Osteocyte (in vitro differentiated cells): ENCODE measurements around the gene PPP2CA. TPM values are rescaled to one million over a fixed set of nuclear protein-coding genes. Genes with fewer than 3 reads are reported as not detected.
A peak's percentile ranks its signal among the peaks of the same experiment; 100 is the strongest.

ENCODE experiments used
- DNase-seq: peaks from one replicate; pipeline ENCODE4 v3.0.0; 2021; ENCODE audit warnings: mixed read lengths; ENCODE audit not compliant: unreplicated experiment; ENCODE audit errors: extremely low spot score
- H3K27ac Mint-ChIP-seq: one replicate; pipeline ENCODE4 v1.8.0; 2021; ENCODE audit warnings: mild to moderate bottlenecking, mixed read lengths; ENCODE audit not compliant: unreplicated experiment
- H3K27me3 Mint-ChIP-seq: one replicate; pipeline ENCODE4 v1.8.0; 2021; ENCODE audit warnings: mixed read lengths; ENCODE audit not compliant: unreplicated experiment
- H3K36me3 Mint-ChIP-seq: one replicate; pipeline ENCODE4 v1.8.0; 2021; ENCODE audit warnings: mixed read lengths; ENCODE audit not compliant: unreplicated experiment
- H3K4me1 Mint-ChIP-seq: one replicate; pipeline ENCODE4 v1.8.0; 2021; ENCODE audit warnings: mixed read lengths; ENCODE audit not compliant: unreplicated experiment
- H3K4me3 Mint-ChIP-seq: one replicate; pipeline ENCODE4 v1.8.0; 2021; ENCODE audit warnings: mild to moderate bottlenecking, moderate library complexity, mixed read lengths; ENCODE audit not compliant: unreplicated experiment
- H3K9me3 Mint-ChIP-seq: one replicate; pipeline ENCODE4 v1.8.0; 2021; ENCODE audit warnings: mixed read lengths; ENCODE audit not compliant: unreplicated experiment
- CTCF ChIP-seq: fragments of 200-600 bp; sonication (generic); IDR thresholded peaks from 2 replicates; pipeline ENCODE4 v1.5.0; 2021; ENCODE audit warnings: antibody characterized with exemption, mild to moderate bottlenecking, moderate library complexity
- total RNA-seq: library from RNA; stranded (reverse); gene quantifications from 2 replicates; pipeline ENCODE4 v1.2.1, GENCODE V29; 2021

Gene PPP2CA
- total RNA-seq, 1 donor from 2014 or later, result 117 TPM

GRCh38 chr5:134248256-134248655 is 22.4 kb upstream of the PPP2CA start:
- H3K4me1 Mint-ChIP-seq, result peaks cover 11% of the 10 kb centered on the region

DNA sequence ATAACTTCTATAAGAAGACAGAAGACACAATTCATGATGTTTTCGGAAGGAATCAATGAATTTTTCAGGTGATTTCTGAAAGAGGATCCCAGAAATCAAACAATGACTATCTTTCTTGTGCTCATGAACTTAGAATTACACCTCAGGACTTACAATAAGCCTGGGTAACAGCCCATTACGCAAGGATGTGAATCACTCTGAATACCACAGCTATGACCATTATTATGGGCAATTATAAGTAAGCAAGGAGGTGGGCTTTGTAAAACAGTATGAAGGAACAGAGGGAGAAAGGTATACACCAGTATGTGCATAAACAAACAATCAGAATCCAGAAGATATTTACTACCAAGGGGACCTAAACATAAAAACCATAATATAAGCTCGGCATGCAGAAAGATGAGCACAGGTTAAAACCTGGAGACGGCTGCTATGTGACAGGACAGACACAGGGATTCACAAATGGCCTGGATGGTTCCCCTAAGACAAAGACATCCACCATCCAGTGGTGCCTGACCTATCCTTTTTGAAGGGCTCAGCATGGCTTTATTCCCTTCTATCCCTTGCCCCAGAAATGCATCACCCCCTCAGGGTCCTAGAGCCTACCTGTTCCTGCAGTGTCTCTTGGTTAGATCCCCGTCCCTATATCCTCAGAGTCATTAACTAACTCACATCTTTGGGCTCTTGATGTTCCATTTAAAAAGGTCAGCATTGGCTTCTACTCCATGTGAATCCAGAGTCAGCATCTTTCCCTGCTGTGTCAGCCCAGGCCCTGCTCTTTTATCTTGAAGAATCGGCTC is 21.8 kb upstream of the PPP2CA start:
- H3K36me3 Mint-ChIP-seq, result no peaks in the 10 kb centered on the region
- no peak for DNase-seq
- no peaks in the 10 kb centered on the region for H3K27me3 Mint-ChIP-seq
- no peak overlapping the region for H3K27ac Mint-ChIP-seq
- H3K4me1 Mint-ChIP-seq, result peaks cover 11% of the 10 kb centered on the region
- H3K9me3 Mint-ChIP-seq, result no peaks in the 10 kb centered on the region
- no peak for TF ChIP-seq CTCF
- H3K4me3 Mint-ChIP-seq, result no peak overlapping the region

More at GRCh38 chr5:134248256-134248655, 22.4 kb upstream of the PPP2CA start:
- Mint-ChIP-seq H3K4me3 (no peak overlapping the region), H3K36me3 (no peaks in the 10 kb centered on the region), H3K27me3 (no peaks in the 10 kb centered on the region), H3K9me3 (no peaks in the 10 kb centered on the region), H3K27ac (no peak overlapping the region)
- TF ChIP-seq CTCF, result no peak
- DNase-seq, result peak; percentile 30

DNA sequence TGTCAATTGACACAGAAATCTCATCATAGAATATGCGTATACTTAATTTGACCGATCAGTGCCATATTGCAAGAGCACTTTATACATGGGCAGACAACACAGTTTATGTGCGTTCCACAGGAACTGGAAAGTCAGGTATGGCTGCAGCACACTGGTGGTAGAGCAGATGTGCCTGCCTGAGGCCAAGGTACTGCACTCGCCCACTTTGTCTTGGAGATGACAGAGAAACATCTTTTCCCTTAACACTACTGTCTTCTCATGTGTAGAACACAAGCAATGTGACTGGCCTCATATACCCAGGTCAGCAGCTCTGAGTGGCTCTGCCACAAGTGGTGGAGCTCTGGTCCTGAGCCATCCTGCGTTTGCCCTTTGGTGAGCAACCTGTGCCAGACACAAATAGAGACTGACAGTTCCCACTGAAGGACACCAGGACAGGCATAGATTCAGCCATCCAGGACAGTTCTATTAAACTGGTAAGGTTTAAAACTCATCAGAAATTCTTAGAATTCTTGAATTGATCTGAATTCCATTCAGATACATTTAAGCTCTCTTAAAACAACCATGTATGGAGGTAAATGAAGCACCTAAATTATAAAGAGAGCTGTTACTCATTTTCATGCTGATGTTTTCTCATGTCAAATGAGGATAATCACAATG is 21.0 kb upstream of the PPP2CA start:
- H3K4me1 Mint-ChIP-seq, result peaks cover 11% of the 10 kb centered on the region
- no peak for DNase-seq
- H3K36me3 Mint-ChIP-seq, result no peaks in the 10 kb centered on the region
- no peak overlapping the region for H3K27ac Mint-ChIP-seq
- no peak overlapping the region for H3K4me3 Mint-ChIP-seq
- no peaks in the 10 kb centered on the region for H3K9me3 Mint-ChIP-seq
- no peaks in the 10 kb centered on the region for H3K27me3 Mint-ChIP-seq
- TF ChIP-seq CTCF, result no peak

- H3K9me3 Mint-ChIP-seq, result no peaks in the 10 kb centered on the region
- DNase-seq, result no peak
- H3K4me3 Mint-ChIP-seq, result no peak overlapping the region
- H3K27ac Mint-ChIP-seq, result no peak overlapping the region
- H3K36me3 Mint-ChIP-seq, result no peaks in the 10 kb centered on the region
- TF ChIP-seq CTCF, result no peak
- H3K4me1 Mint-ChIP-seq, result peaks cover 11% of the 10 kb centered on the region
- no peaks in the 10 kb centered on the region for H3K27me3 Mint-ChIP-seq
Observed at GRCh38 chr5:134245692-134246091, 19.8 kb upstream of the PPP2CA start.

- no peaks in the 10 kb centered on the region for H3K9me3 Mint-ChIP-seq
- no peaks in the 10 kb centered on the region for H3K36me3 Mint-ChIP-seq
- peaks cover 13% of the 10 kb centered on the region for H3K4me1 Mint-ChIP-seq
- H3K27ac Mint-ChIP-seq, result peak overlapping the region; percentile 12
- TF ChIP-seq CTCF, result no peak
- H3K27me3 Mint-ChIP-seq, result peaks cover 2% of the 10 kb centered on the region
- H3K4me3 Mint-ChIP-seq, result no peak overlapping the region
- DNase-seq, result no peak
Observed at GRCh38 chr5:134245101-134245604, 19.3 kb upstream of the PPP2CA start.
